ENCODE data around the gene KRT77. TPM values are rescaled to one million over a fixed set of nuclear protein-coding genes. Genes with fewer than 3 reads are reported as not detected.

The KRT77 gene
- polyA plus RNA-seq, 1 donor from 2014 or later, result not detected

DNA sequence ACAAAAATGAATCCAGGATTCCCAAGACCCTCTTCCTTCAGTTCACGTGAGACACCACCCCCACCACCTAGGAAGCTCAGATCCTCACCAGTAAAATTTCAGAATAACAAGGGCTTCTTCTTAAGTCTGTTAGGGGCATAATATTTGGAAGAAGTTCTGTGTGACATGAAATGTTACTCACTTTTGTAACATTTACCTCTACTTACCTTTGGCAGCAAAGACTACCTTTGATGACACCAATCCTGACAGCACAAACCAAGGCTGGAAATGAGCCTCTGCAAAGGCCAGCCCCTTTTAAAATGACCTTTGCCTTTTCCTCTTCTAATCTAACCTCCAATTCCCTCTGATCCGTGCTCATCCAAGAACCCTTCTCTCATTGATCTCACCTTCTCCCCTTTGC is 19.4 kb upstream of the KRT77 start:
- no peak overlapping the region for H3K9ac ChIP-seq (ENCODE audit: low read length)
- no peaks in the 10 kb centered on the region for H3K27me3 ChIP-seq (ENCODE audit: insufficient read depth, low read depth, low read length)
- no peaks in the 10 kb centered on the region for H3K79me2 ChIP-seq (replicated peaks; ENCODE audit: insufficient read depth, low read length)

GRCh38 chr12:52721838-52722470 is 18.6 kb upstream of the KRT77 start:
- Histone ChIP-seq H3K4me2 (ENCODE audit: low read length) (no peak overlapping the region), H3K9ac (ENCODE audit: low read length) (no peak overlapping the region), H3K36me3 (ENCODE audit: insufficient read depth, low read length) (no peaks in the 10 kb centered on the region), H3K9me2 (ENCODE audit: insufficient read depth, low read length) (no peaks in the 10 kb centered on the region), H3F3A (ENCODE audit: insufficient read depth, low read length, poor library complexity, severe bottlenecking) (no peaks in the 10 kb centered on the region), H3K79me2 (replicated peaks; ENCODE audit: insufficient read depth, low read length) (no peaks in the 10 kb centered on the region), H3K4me3 (ENCODE audit: low read length) (no peak overlapping the region), H4K20me1 (ENCODE audit: insufficient read depth) (no peaks in the 10 kb centered on the region), H3K27me3 (ENCODE audit: insufficient read depth, low read depth, low read length) (no peaks in the 10 kb centered on the region), H3K27ac (ENCODE audit: low read length) (no peak overlapping the region), H3K9me3 (ENCODE audit: low read length) (no peaks in the 10 kb centered on the region), H2AFZ (ENCODE audit: low read depth, low read length) (no peak overlapping the region)
- TF ChIP-seq POLR2AphosphoS5 (IDR thresholded peaks at IDR 0.05), result no peak
- no peak for TF ChIP-seq EZH2 (IDR thresholded peaks at IDR 0.05; ENCODE audit: borderline replicate concordance, insufficient read depth, low read length, poor library complexity, severe bottlenecking)
- no peak for TF ChIP-seq TAF1 (IDR thresholded peaks at IDR 0.05; ENCODE audit: low read depth)
- TF ChIP-seq, protein P1, sequence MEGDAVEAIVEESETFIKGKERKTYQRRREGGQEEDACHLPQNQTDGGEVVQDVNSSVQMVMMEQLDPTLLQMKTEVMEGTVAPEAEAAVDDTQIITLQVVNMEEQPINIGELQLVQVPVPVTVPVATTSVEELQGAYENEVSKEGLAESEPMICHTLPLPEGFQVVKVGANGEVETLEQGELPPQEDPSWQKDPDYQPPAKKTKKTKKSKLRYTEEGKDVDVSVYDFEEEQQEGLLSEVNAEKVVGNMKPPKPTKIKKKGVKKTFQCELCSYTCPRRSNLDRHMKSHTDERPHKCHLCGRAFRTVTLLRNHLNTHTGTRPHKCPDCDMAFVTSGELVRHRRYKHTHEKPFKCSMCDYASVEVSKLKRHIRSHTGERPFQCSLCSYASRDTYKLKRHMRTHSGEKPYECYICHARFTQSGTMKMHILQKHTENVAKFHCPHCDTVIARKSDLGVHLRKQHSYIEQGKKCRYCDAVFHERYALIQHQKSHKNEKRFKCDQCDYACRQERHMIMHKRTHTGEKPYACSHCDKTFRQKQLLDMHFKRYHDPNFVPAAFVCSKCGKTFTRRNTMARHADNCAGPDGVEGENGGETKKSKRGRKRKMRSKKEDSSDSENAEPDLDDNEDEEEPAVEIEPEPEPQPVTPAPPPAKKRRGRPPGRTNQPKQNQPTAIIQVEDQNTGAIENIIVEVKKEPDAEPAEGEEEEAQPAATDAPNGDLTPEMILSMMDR (IDR thresholded peaks at IDR 0.05; ENCODE audit: poor library complexity, severe bottlenecking), result no peak
- TF ChIP-seq REST (IDR thresholded peaks at IDR 0.05; ENCODE audit: borderline replicate concordance), result no peak
- TF ChIP-seq RAD21 (conservative IDR thresholded peaks at IDR 0.05), result no peak
- TF ChIP-seq MXI1 (conservative IDR thresholded peaks at IDR 0.05; ENCODE audit: poor library complexity, severe bottlenecking), result no peak
- TF ChIP-seq EP300 (conservative IDR thresholded peaks at IDR 0.05; ENCODE audit: poor library complexity, severe bottlenecking), result no peak

More for the DNA sequence above, 19.4 kb upstream of the KRT77 start:
- H3K4me3 ChIP-seq (ENCODE audit: low read length), result no peak overlapping the region
- H3K27ac ChIP-seq (ENCODE audit: low read length), result no peak overlapping the region
- no peaks in the 10 kb centered on the region for H4K20me1 ChIP-seq (ENCODE audit: insufficient read depth)
- H3F3A ChIP-seq (ENCODE audit: insufficient read depth, low read length, poor library complexity, severe bottlenecking), result no peaks in the 10 kb centered on the region
- H3K4me2 ChIP-seq (ENCODE audit: low read length), result no peak overlapping the region
- no peaks in the 10 kb centered on the region for H3K36me3 ChIP-seq (ENCODE audit: insufficient read depth, low read length)
- H3K9me3 ChIP-seq (ENCODE audit: low read length), result no peaks in the 10 kb centered on the region
- no peaks in the 10 kb centered on the region for H3K9me2 ChIP-seq (ENCODE audit: insufficient read depth, low read length)
- no peak overlapping the region for H2AFZ ChIP-seq (ENCODE audit: low read depth, low read length)
- TF ChIP-seq REST (IDR thresholded peaks at IDR 0.05; ENCODE audit: borderline replicate concordance) (no peak), EP300 (conservative IDR thresholded peaks at IDR 0.05; ENCODE audit: poor library complexity, severe bottlenecking) (no peak), POLR2AphosphoS5 (IDR thresholded peaks at IDR 0.05) (no peak), RAD21 (conservative IDR thresholded peaks at IDR 0.05) (no peak), MXI1 (conservative IDR thresholded peaks at IDR 0.05; ENCODE audit: poor library complexity, severe bottlenecking) (no peak)
- TF ChIP-seq, protein P1 (IDR thresholded peaks at IDR 0.05; ENCODE audit: poor library complexity, severe bottlenecking), result no peak

Data from neural cell (in vitro differentiated cells).